IMR-90 (cell line): ENCODE data around the gene PLEKHG2. TPM values are rescaled to one million over a fixed set of nuclear protein-coding genes. Genes with fewer than 3 reads are reported as not detected.

Source experiments
- ATAC-seq: fragments of 200-7000 bp; cut with Tn5 transposase; 2 replicates; pipeline ENCODE4 v1.9.1; 2020; ENCODE audit warnings: low read depth, mild to moderate bottlenecking, moderate library complexity
- BruUV-seq: library from RNA; stranded (reverse); fragments of 400-500 nt; replicated peaks from 2 replicates; lab custom pipeline; 2021; lab: Mats Ljungman, UMichigan
- CTCF ChIA-PET: fragments of 300-600 bp; formaldehyde crosslinking; extraction: SDS; loops from one replicate; lab custom pipeline; 2021; ENCODE audit warnings: antibody characterized with exemption; lab: Yijun Ruan, JAX
- POLR2A ChIA-PET: fragments of 300-600 bp; sonication (Branson Sonifier 250); formaldehyde crosslinking; loops from one replicate; lab custom pipeline; 2022; ENCODE audit warnings: antibody characterized with exemption; ENCODE audit not compliant: unreplicated experiment; lab: Charles Lee
- DNase-seq: peaks from one replicate; pipeline ENCODE4 v3.0.0; 2013
- H2AFZ ChIP-seq: replicated peaks from 2 replicates; pipeline ENCODE3; 2013; ENCODE audit warnings: low read length, mild to moderate bottlenecking; ENCODE audit not compliant: poor library complexity
- H2AK5ac ChIP-seq: 2 replicates; pipeline ENCODE4 v1.6.1; 2013; ENCODE audit warnings: low read depth, low read length, inconsistent platforms
- H2AK9ac ChIP-seq: replicated peaks from 2 replicates; pipeline ENCODE3; 2013; ENCODE audit warnings: mild to moderate bottlenecking, low read depth, low read length, moderate library complexity; ENCODE audit not compliant: poor library complexity
- H2BK120ac ChIP-seq: 2 replicates; pipeline ENCODE4 v1.6.1; 2013; ENCODE audit warnings: low read depth, low read length, inconsistent platforms
- H2BK15ac ChIP-seq: 3 replicates; pipeline ENCODE4 v1.6.1; 2013; ENCODE audit warnings: low read depth, low read length, inconsistent platforms
- H2BK20ac ChIP-seq: 2 replicates; pipeline ENCODE4 v1.6.1; 2013; ENCODE audit warnings: low read depth, mild to moderate bottlenecking, inconsistent platforms, low read length, moderate library complexity
- H2BK5ac ChIP-seq: 2 replicates; pipeline ENCODE4 v1.6.1; 2013; ENCODE audit warnings: mild to moderate bottlenecking, low read depth, low read length, inconsistent platforms; ENCODE audit not compliant: poor library complexity, severe bottlenecking
- H3K14ac ChIP-seq: replicated peaks from 2 replicates; pipeline ENCODE4 v1.6.1; 2013; ENCODE audit warnings: low read depth, low read length, inconsistent platforms
- H3K18ac ChIP-seq: 2 replicates; pipeline ENCODE4 v1.6.1; 2013; ENCODE audit warnings: low read depth, low read length, control low read depth
- H3K23ac ChIP-seq: 2 replicates; pipeline ENCODE4 v1.6.1; 2013; ENCODE audit warnings: low read depth, low read length, inconsistent platforms
- H3K27ac ChIP-seq: 2 replicates; pipeline ENCODE4 v1.5.1; 2013; ENCODE audit warnings: mild to moderate bottlenecking, control low read depth, low read length; ENCODE audit not compliant: insufficient read depth
- H3K27me3 ChIP-seq: 2 replicates; pipeline ENCODE4 v1.6.1; 2013; ENCODE audit warnings: low read length; ENCODE audit not compliant: control insufficient read depth, insufficient read depth
- H3K36me3 ChIP-seq: 2 replicates; pipeline ENCODE4 v1.6.1; 2013; ENCODE audit warnings: low read length, mixed read lengths; ENCODE audit not compliant: control insufficient read depth, insufficient read depth
- H3K4ac ChIP-seq: 2 replicates; pipeline ENCODE4 v1.6.1; 2013; ENCODE audit warnings: low read depth, low read length, inconsistent platforms
- H3K4me1 ChIP-seq: 2 replicates; pipeline ENCODE4 v1.6.1; 2013; ENCODE audit warnings: low read length, mixed read lengths; ENCODE audit not compliant: control insufficient read depth, insufficient read depth
- H3K4me2 ChIP-seq: 2 replicates; pipeline ENCODE4 v1.6.1; 2013; ENCODE audit warnings: low read depth, mild to moderate bottlenecking, control low read depth, low read length, moderate library complexity
- H3K4me3 ChIP-seq: 2 replicates; pipeline ENCODE4 v1.5.1; 2013; ENCODE audit warnings: low read depth, mild to moderate bottlenecking, control low read depth, low read length, moderate library complexity; ENCODE audit not compliant: insufficient read depth
- H3K56ac ChIP-seq: 2 replicates; pipeline ENCODE4 v1.6.1; 2013; ENCODE audit warnings: low read length, inconsistent platforms; ENCODE audit not compliant: insufficient read depth; ENCODE audit errors: extremely low read depth
- H3K79me1 ChIP-seq, 2 experiments: 2 replicates each; pipeline ENCODE4 v1.6.1; 2013; ENCODE audit warnings: low read length in 2 of 2, inconsistent platforms in 1 of 2, low read depth in 1 of 2
- H3K9ac ChIP-seq: 2 replicates; pipeline ENCODE4 v1.6.1; 2013; ENCODE audit warnings: low read depth, low read length, control low read depth
- H3K9me1 ChIP-seq: 2 replicates; pipeline ENCODE4 v1.6.1; 2013; ENCODE audit warnings: low read length, inconsistent platforms; ENCODE audit not compliant: insufficient read depth
- H3K9me3 ChIP-seq: 2 replicates; pipeline ENCODE4 v1.6.1; 2013; ENCODE audit warnings: low read length; ENCODE audit not compliant: control insufficient read depth, insufficient read depth
- H4K20me1 ChIP-seq: 2 replicates; pipeline ENCODE4 v1.6.1; 2013; ENCODE audit warnings: low read length, inconsistent platforms; ENCODE audit not compliant: insufficient read depth
- H4K5ac ChIP-seq: 2 replicates; pipeline ENCODE4 v1.6.1; 2013; ENCODE audit warnings: mild to moderate bottlenecking, low read depth, low read length, control low read depth
- H4K8ac ChIP-seq, 2 experiments: 2 replicates each; pipeline ENCODE4 v1.6.1; 2013; ENCODE audit warnings: low read depth in 2 of 2, low read length in 2 of 2, control low read depth in 1 of 2, inconsistent platforms in 1 of 2
- H4K91ac ChIP-seq: 2 replicates; pipeline ENCODE4 v1.6.1; 2013; ENCODE audit warnings: low read depth, low read length, inconsistent platforms; ENCODE audit not compliant: insufficient read depth
- BHLHE40 ChIP-seq: fragments of 150-350 bp; IDR thresholded peaks from 2 replicates; pipeline ENCODE4 v1.6.1; 2016; ENCODE audit warnings: mild to moderate bottlenecking, low read depth, low read length
- CEBPB ChIP-seq: IDR thresholded peaks from 2 replicates; pipeline ENCODE4 v1.6.1; 2012; ENCODE audit warnings: low read depth, low read length, improper control_type of control experiment
- CHD1 ChIP-seq: IDR thresholded peaks from 2 replicates; pipeline ENCODE4 v1.6.1; 2012; ENCODE audit warnings: low read depth, low read length, improper control_type of control experiment
- ELK1 ChIP-seq: fragments of 150-350 bp; IDR thresholded peaks from 2 replicates; pipeline ENCODE4 v1.6.1; 2016; ENCODE audit warnings: low read depth, mild to moderate bottlenecking, low read length, moderate library complexity, borderline replicate concordance
- FOS ChIP-seq: fragments of 150-350 bp; IDR thresholded peaks from 2 replicates; pipeline ENCODE4 v1.6.1; 2016; ENCODE audit warnings: low read depth, low read length
- MAFK ChIP-seq: IDR thresholded peaks from 2 replicates; pipeline ENCODE4 v1.6.1; 2012; ENCODE audit warnings: low read depth, low read length, improper control_type of control experiment
- MAZ ChIP-seq: IDR thresholded peaks from 2 replicates; pipeline ENCODE4 v1.6.1; 2012; ENCODE audit warnings: low read depth, mild to moderate bottlenecking, low read length, improper control_type of control experiment, moderate library complexity, borderline replicate concordance
- MXI1 ChIP-seq: IDR thresholded peaks from 2 replicates; pipeline ENCODE4 v1.6.1; 2012; ENCODE audit warnings: low read depth, mild to moderate bottlenecking, low read length, moderate library complexity, borderline replicate concordance
- NFE2L2 ChIP-seq: fragments of 150-350 bp; IDR thresholded peaks from 2 replicates; pipeline ENCODE4 v1.6.1; 2016; ENCODE audit warnings: low read depth, mild to moderate bottlenecking, low read length
- POLR2A ChIP-seq: IDR thresholded peaks from 2 replicates; pipeline ENCODE4 v1.6.1; 2012; ENCODE audit warnings: mild to moderate bottlenecking, low read depth, low read length
- RAD21 ChIP-seq: IDR thresholded peaks from 2 replicates; pipeline ENCODE4 v1.6.1; 2012; ENCODE audit warnings: low read length, improper control_type of control experiment
- RCOR1 ChIP-seq: IDR thresholded peaks from 2 replicates; pipeline ENCODE4 v1.6.1; 2012; ENCODE audit warnings: mild to moderate bottlenecking, low read length, improper control_type of control experiment; ENCODE audit not compliant: insufficient replicate concordance
- RFX5 ChIP-seq: IDR thresholded peaks from 2 replicates; pipeline ENCODE4 v1.8.0; 2012; ENCODE audit warnings: low read depth, mild to moderate bottlenecking, low read length, moderate library complexity
- SMC3 ChIP-seq: fragments of 150-350 bp; IDR thresholded peaks from 2 replicates; pipeline ENCODE4 v1.6.1; 2016; ENCODE audit warnings: low read depth, mild to moderate bottlenecking, antibody characterized with exemption, low read length, moderate library complexity
- dilution Hi-C: fragments of 300-500 bp; cut with HindIII; formaldehyde crosslinking; loops from one replicate; pipeline ENCODE4 v1.14.3; 2018; ENCODE audit warnings: low sequenced_read_pairs; ENCODE audit not compliant: unreplicated experiment
- in situ Hi-C: fragments of 300-500 bp; cut with MboI; formaldehyde crosslinking; loops from 3 replicates; pipeline ENCODE4 v1.14.3; 2019; ENCODE audit warnings: low sequenced_read_pairs, inconsistent platforms, mixed read lengths
- intact Hi-C: fragments of 100-400 bp; cut with micrococcal nuclease; formaldehyde crosslinking; loops from 2 replicates; pipeline ENCODE4 v1.10.0; 2022
- polyA plus RNA-seq, 3 experiments: library from polyadenylated mRNA; depleted of rRNA; stranded (reverse); fragments of >200 nt; gene quantifications; 2 replicates each; pipeline ENCODE4 v1.2.3, GENCODE V29; 2012; ENCODE audit warnings: low replicate concordance in 1 of 3
- total RNA-seq: library from RNA; depleted of rRNA; stranded (reverse); fragments of >200 nt; gene quantifications from 2 replicates; pipeline ENCODE4 v1.2.3, GENCODE V29; 2012
- TF ChIP-seq, protein P1 (sequence below): fragments of 150-350 bp; IDR thresholded peaks from 2 replicates; pipeline ENCODE4 v1.6.1; 2017; ENCODE audit warnings: mild to moderate bottlenecking, antibody characterized with exemption, low read length, low read depth
- TF ChIP-seq, protein P2 (sequence below): conservative IDR thresholded peaks from 2 replicates; pipeline ENCODE4 v1.5.1; 2012; ENCODE audit warnings: mild to moderate bottlenecking, low read depth, low read length, improper control_type of control experiment

PLEKHG2 gene
- total and polyA plus RNA-seq, 2 of the 4 experiments (the other 2 are of a cell fraction) = 6.5 to 28.3 TPM

GRCh38 chr19:39375929-39376328, 36.5 kb upstream of the PLEKHG2 start:
- CTCF ChIA-PET = no interaction called here
- BruUV-seq = no TSS peak
- POLR2A ChIA-PET = no interaction called here

More at GRCh38 chr19:39375929-39376328, 36.5 kb upstream of the PLEKHG2 start:
- H3K79me1 ChIP-seq = peaks cover 22 to 39% of the 10 kb centered on the region in 2 experiments
- H4K20me1 ChIP-seq = peaks cover 9% of the 10 kb centered on the region
- DNase-seq = no peak
- H3K23ac ChIP-seq = no peak overlapping the region
- no peak overlapping the region for H4K5ac ChIP-seq
- no peak overlapping the region for H2AFZ ChIP-seq
- H3K18ac ChIP-seq = no peak overlapping the region
- no peak overlapping the region for H3K14ac ChIP-seq
- no peak overlapping the region for H3K9ac ChIP-seq
- H3K4ac ChIP-seq = no peak overlapping the region
- no peak overlapping the region for H2AK5ac ChIP-seq
- H3K27ac ChIP-seq = no peak overlapping the region
- peaks cover 14% of the 10 kb centered on the region for H3K4me1 ChIP-seq
- H3K27me3 ChIP-seq = no peaks in the 10 kb centered on the region
- H4K8ac ChIP-seq = no peak overlapping the region
- no peak for ATAC-seq
- no peak overlapping the region for H2BK5ac ChIP-seq
- H2BK15ac ChIP-seq = no peak overlapping the region
- no peak overlapping the region for H2BK120ac ChIP-seq
- intact Hi-C loops (no loop called here), dilution Hi-C loops (no loop called here), in situ Hi-C loops (no loop called here)
- no peak overlapping the region for H2BK20ac ChIP-seq
- no peak overlapping the region for H3K4me2 ChIP-seq
- TF ChIP-seq, protein P1, sequence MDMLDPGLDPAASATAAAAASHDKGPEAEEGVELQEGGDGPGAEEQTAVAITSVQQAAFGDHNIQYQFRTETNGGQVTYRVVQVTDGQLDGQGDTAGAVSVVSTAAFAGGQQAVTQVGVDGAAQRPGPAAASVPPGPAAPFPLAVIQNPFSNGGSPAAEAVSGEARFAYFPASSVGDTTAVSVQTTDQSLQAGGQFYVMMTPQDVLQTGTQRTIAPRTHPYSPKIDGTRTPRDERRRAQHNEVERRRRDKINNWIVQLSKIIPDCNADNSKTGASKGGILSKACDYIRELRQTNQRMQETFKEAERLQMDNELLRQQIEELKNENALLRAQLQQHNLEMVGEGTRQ = no peak
- TF ChIP-seq CHD1 (no peak), RAD21 (no peak), CEBPB (no peak), ELK1 (no peak), BHLHE40 (no peak), POLR2A (no peak), RCOR1 (no peak), NFE2L2 (no peak), RFX5 (no peak), MAZ (no peak), MXI1 (no peak), FOS (no peak), SMC3 (no peak), MAFK (no peak)
- TF ChIP-seq, protein P2, sequence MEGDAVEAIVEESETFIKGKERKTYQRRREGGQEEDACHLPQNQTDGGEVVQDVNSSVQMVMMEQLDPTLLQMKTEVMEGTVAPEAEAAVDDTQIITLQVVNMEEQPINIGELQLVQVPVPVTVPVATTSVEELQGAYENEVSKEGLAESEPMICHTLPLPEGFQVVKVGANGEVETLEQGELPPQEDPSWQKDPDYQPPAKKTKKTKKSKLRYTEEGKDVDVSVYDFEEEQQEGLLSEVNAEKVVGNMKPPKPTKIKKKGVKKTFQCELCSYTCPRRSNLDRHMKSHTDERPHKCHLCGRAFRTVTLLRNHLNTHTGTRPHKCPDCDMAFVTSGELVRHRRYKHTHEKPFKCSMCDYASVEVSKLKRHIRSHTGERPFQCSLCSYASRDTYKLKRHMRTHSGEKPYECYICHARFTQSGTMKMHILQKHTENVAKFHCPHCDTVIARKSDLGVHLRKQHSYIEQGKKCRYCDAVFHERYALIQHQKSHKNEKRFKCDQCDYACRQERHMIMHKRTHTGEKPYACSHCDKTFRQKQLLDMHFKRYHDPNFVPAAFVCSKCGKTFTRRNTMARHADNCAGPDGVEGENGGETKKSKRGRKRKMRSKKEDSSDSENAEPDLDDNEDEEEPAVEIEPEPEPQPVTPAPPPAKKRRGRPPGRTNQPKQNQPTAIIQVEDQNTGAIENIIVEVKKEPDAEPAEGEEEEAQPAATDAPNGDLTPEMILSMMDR = no peak
- H4K91ac ChIP-seq = no peak overlapping the region
- peaks cover 67% of the 10 kb centered on the region for H3K36me3 ChIP-seq
- H3K56ac ChIP-seq = no peak overlapping the region
- H3K4me3 ChIP-seq = no peak overlapping the region
- no peaks in the 10 kb centered on the region for H3K9me3 ChIP-seq
- H2AK9ac ChIP-seq = no peak overlapping the region
- H3K9me1 ChIP-seq = peaks cover 16% of the 10 kb centered on the region
